A673 (cell line): ENCODE data around the gene SPATA2. TPM values are rescaled to one million over a fixed set of nuclear protein-coding genes. Genes with fewer than 3 reads are reported as not detected.

Experiments
- BruUV-seq: library from RNA; stranded (reverse); fragments of 400-500 nt; replicated peaks from 2 replicates; lab custom pipeline; 2021; lab: Mats Ljungman, UMichigan
- CTCF ChIA-PET: fragments of 300-600 bp; sonication (Branson Sonifier 250); formaldehyde crosslinking; loops from one replicate; lab custom pipeline; 2022; ENCODE audit warnings: antibody characterized with exemption; lab: Charles Lee
- POLR2A ChIA-PET: fragments of 300-600 bp; sonication (Branson Sonifier 250); formaldehyde crosslinking; loops from one replicate; lab custom pipeline; 2022; ENCODE audit warnings: antibody characterized with exemption; ENCODE audit not compliant: low non-redundant PET; lab: Charles Lee
- DNase-seq: peaks from one replicate; pipeline ENCODE4 v3.0.0-alpha.2; 2015; ENCODE audit warnings: low spot score
- H3K27ac ChIP-seq: fragments of 200-600 bp; sonication (generic); 2 replicates; pipeline ENCODE4 v1.5.1; 2016; ENCODE audit warnings: mixed run types, low read depth, mild to moderate bottlenecking, mixed read lengths, antibody characterized with exemption, low read length; ENCODE audit not compliant: poor library complexity, severe bottlenecking
- H3K27me3 ChIP-seq: fragments of 200-600 bp; sonication (generic); replicated peaks from 2 replicates; pipeline ENCODE4 v1.6.1; 2017; ENCODE audit warnings: mixed run types, low read depth, mild to moderate bottlenecking, mixed read lengths, antibody characterized with exemption, low read length; ENCODE audit not compliant: insufficient read depth, poor library complexity
- H3K36me3 ChIP-seq: fragments of 200-600 bp; sonication (generic); 2 replicates; pipeline ENCODE4 v1.6.1; 2016; ENCODE audit warnings: mixed run types, mild to moderate bottlenecking, mixed read lengths, antibody characterized with exemption, low read length; ENCODE audit not compliant: insufficient read depth, poor library complexity, severe bottlenecking
- H3K4me1 ChIP-seq: fragments of 200-600 bp; sonication (generic); 2 replicates; pipeline ENCODE4 v1.6.1; 2017; ENCODE audit warnings: mixed run types, mild to moderate bottlenecking, mixed read lengths, antibody characterized with exemption, low read length; ENCODE audit not compliant: insufficient read depth, poor library complexity, severe bottlenecking
- H3K4me3 ChIP-seq: fragments of 200-600 bp; sonication (generic); 2 replicates; pipeline ENCODE4 v1.5.1; 2016; ENCODE audit warnings: low read depth, mixed run types, mild to moderate bottlenecking, mixed read lengths, low read length; ENCODE audit not compliant: poor library complexity, severe bottlenecking
- H3K9me3 ChIP-seq: fragments of 200-600 bp; sonication (generic); 2 replicates; pipeline ENCODE4 v1.6.1; 2016; ENCODE audit warnings: mixed run types, low read depth, mild to moderate bottlenecking, mixed read lengths, antibody characterized with exemption, low read length; ENCODE audit not compliant: poor library complexity, severe bottlenecking
- CTCF ChIP-seq: fragments of 300-800, 200-600 bp; sonication (generic); conservative IDR thresholded peaks from 2 replicates; pipeline ENCODE4 v1.5.1; 2017; ENCODE audit warnings: low read depth, mild to moderate bottlenecking, antibody characterized with exemption, low read length, moderate library complexity, mixed read lengths
- EZH2 ChIP-seq: fragments of 200-600 bp; sonication (generic); IDR thresholded peaks from 2 replicates; pipeline ENCODE4 v1.6.1; 2017; ENCODE audit warnings: borderline replicate concordance, low read depth, mild to moderate bottlenecking, mixed read lengths, antibody characterized with exemption, low read length; ENCODE audit not compliant: poor library complexity, severe bottlenecking
- intact Hi-C: fragments of 100-400 bp; cut with micrococcal nuclease; formaldehyde crosslinking; loops from one replicate; pipeline ENCODE4 v1.10.0; 2022; ENCODE audit not compliant: unreplicated experiment
- total RNA-seq: library from RNA; stranded (reverse); gene quantifications from 2 replicates; pipeline ENCODE4 v1.2.3, GENCODE V29; 2021

SPATA2 gene
- total RNA-seq, 1 experiment from 2014 or later, result 9.2 TPM

DNA sequence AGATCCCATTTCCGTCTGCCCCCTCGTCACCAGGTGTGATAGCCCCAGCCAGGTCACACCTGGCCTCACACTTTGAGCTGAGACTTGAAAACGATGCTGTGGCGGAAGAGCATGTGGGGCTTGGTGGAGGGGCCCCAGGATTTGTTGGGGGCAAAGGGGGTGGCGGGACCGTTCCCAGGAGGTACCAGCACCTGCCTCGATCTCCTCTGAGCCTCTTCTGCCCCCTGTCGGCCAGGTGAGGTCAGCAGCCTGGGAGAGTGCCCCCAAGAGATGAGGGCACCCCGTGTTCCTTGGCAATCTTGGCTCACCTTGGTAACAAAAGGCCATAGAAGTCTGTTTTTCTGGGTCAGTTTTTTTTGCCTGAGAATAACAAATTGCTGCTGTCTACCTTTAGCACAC lies 25.4 kb downstream of the SPATA2 start:
- H3K4me3 ChIP-seq, result no peak overlapping the region
- POLR2A ChIA-PET, result no interaction called here
- H3K36me3 ChIP-seq, result no peaks in the 10 kb centered on the region
- no peak overlapping the region for H3K27ac ChIP-seq
- no peaks in the 10 kb centered on the region for H3K4me1 ChIP-seq
- H3K9me3 ChIP-seq, result no peaks in the 10 kb centered on the region
- no peaks in the 10 kb centered on the region for H3K27me3 ChIP-seq
- TF ChIP-seq CTCF (no peak), EZH2 (no peak)
- no TSS peak for BruUV-seq
- CTCF ChIA-PET, result interaction anchor here (0.5 kb wide), 1 partner anchor 189 kb away, joined by 3 read pairs; no protein-coding TSS in a partner anchor
- no peak for DNase-seq
- intact Hi-C loops, result loop anchor here (2.0 to 5.0 kb wide), 2 partner anchors 279 to 348 kb away; no protein-coding TSS in a partner anchor

GRCh38 chr20:49889001-49889934 lies 26.1 kb downstream of the SPATA2 start:
- Histone ChIP-seq H3K4me1 (no peaks in the 10 kb centered on the region), H3K9me3 (no peaks in the 10 kb centered on the region), H3K36me3 (no peaks in the 10 kb centered on the region), H3K27ac (no peak overlapping the region), H3K27me3 (no peaks in the 10 kb centered on the region), H3K4me3 (no peak overlapping the region)
- DNase-seq, result no peak
- ChIA-PET CTCF (interaction anchor here (0.5 to 2.1 kb wide), 6 partner anchors 14 to 348 kb away, joined by 3 to 13 read pairs (median 4); no protein-coding TSS in a partner anchor), POLR2A (no interaction called here)
- TF ChIP-seq EZH2 (no peak), CTCF (no peak)
- no TSS peak for BruUV-seq
- intact Hi-C loops, result loop anchor here (2.0 to 5.0 kb wide), 2 partner anchors 278 to 347 kb away; no protein-coding TSS in a partner anchor

DNA sequence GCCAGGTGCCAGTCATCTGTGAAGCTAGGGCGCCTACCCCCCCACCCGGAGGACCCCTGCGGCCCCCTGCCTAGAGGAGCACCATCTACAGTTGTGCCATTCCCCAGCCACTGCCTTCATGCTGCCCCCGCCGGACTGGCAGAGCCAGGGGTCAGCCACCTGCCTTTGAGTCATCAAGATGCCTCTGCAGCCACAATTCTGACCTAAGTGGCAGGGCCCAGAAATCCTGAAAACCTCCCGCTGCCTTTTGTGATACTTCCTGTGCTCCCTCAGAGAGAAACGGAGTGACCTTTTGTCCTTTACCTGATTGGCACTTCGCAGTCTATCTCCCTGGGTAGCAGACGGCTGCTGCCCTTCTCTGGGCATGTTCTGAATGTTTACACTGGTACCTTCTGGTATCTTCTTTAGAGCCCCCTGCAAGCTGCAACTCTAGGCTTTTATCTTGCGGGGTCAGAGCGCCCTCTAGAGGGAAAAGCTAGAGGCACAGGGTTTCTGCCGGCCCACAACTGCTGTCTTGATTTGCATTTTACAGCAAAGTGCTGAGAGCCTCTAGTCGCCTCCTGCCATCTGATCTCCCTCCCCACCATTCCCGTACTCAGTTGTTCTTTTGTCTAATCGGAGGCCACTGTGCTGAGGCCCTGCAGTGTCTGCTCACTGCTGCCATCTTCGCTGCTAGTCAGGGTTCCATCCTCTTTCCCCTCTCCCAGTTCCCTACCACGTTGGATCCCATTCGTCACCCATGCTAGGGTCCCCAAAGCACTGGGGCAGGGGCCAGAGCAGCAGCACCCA lies 26.9 kb downstream of the SPATA2 start:
- Histone ChIP-seq H3K9me3 (no peaks in the 10 kb centered on the region), H3K4me3 (no peak overlapping the region), H3K36me3 (no peaks in the 10 kb centered on the region), H3K4me1 (no peaks in the 10 kb centered on the region), H3K27me3 (no peaks in the 10 kb centered on the region), H3K27ac (no peak overlapping the region)
- intact Hi-C loops, result loop anchor here (2.0 to 5.0 kb wide), 2 partner anchors 278 to 346 kb away; no protein-coding TSS in a partner anchor
- ChIA-PET POLR2A (no interaction called here), CTCF (interaction anchor here (1.0 to 2.1 kb wide), 5 partner anchors 15 to 347 kb away, joined by 3 to 13 read pairs (median 4); no protein-coding TSS in a partner anchor)
- TF ChIP-seq EZH2 (no peak), CTCF (peak; percentile 91)
- peak; percentile 77 for DNase-seq
- no TSS peak for BruUV-seq
